HepG2 (cell line): ENCODE measurements around the gene ARHGEF38. TPM values are rescaled to one million over a fixed set of nuclear protein-coding genes. Genes with fewer than 3 reads are reported as not detected.
A peak's percentile ranks its signal among the peaks of the same experiment; 100 is the strongest.

Source experiments
- ATAC-seq: fragments of 200-7000 bp; cut with Tn5 transposase; 3 replicates; pipeline ENCODE4 v1.9.1; 2020; ENCODE audit warnings: mild to moderate bottlenecking, moderate library complexity
- BruUV-seq: library from RNA; stranded (reverse); fragments of 400-500 nt; replicated peaks from 2 replicates; lab custom pipeline; 2021; lab: Mats Ljungman, UMichigan
- CTCF ChIA-PET: fragments of 300-600 bp; formaldehyde crosslinking; extraction: SDS; loops from one replicate; lab custom pipeline; 2021; ENCODE audit warnings: low total read pairs, inconsistent platforms, low intra/inter-chr PET ratio; lab: Yijun Ruan, JAX
- POLR2A ChIA-PET: fragments of 350-600 bp; sonication (Branson Sonifier 250); formaldehyde crosslinking; loops from one replicate; lab custom pipeline; 2020; ENCODE audit warnings: antibody characterized with exemption, inconsistent platforms; lab: Yijun Ruan, JAX
- DNase-seq: peaks from one replicate; pipeline ENCODE4 v3.0.0-alpha.2; 2015; ENCODE audit warnings: low spot score
- FAIRE-seq: peaks from 3 replicates; lab custom pipeline; 2011; peaks lifted over from hg19 to GRCh38; lab: Jason Lieb, UNC
- H2AFZ ChIP-seq: one replicate; pipeline ENCODE4 v1.6.1; 2011; ENCODE audit warnings: low read length, inconsistent platforms
- H3K27ac ChIP-seq: fragments of 300-600 bp; 3 replicates; pipeline ENCODE4 v1.8.0; 2011; ENCODE audit warnings: mixed run types, mild to moderate bottlenecking, mixed read lengths, low read length, inconsistent platforms; ENCODE audit not compliant: insufficient read depth; ENCODE audit errors: extremely low read length
- H3K27me3 ChIP-seq, 2 experiments: fragments of 200-600 bp in 1 of 2; 2 replicates in 1 of 2; 3 replicates in 1 of 2; pipeline versions ENCODE4 v1.6.0 to v1.8.0; 2011; ENCODE audit warnings: low read length in 2 of 2, mild to moderate bottlenecking in 2 of 2, moderate library complexity in 2 of 2, inconsistent platforms in 1 of 2; ENCODE audit not compliant: insufficient read depth in 2 of 2, control insufficient read depth in 1 of 2
- H3K36me3 ChIP-seq, 2 experiments: fragments of 200-600 bp in 1 of 2; replicated peaks in 1 of 2; 2 replicates in 1 of 2; 3 replicates in 1 of 2; pipeline versions ENCODE4 v1.5.1 to v1.8.0; 2011; ENCODE audit warnings: low read length in 2 of 2, inconsistent platforms in 1 of 2; ENCODE audit not compliant: insufficient read depth in 2 of 2, control insufficient read depth in 1 of 2
- H3K4me1 ChIP-seq: 2 replicates; pipeline ENCODE4 v1.5.1; 2012; ENCODE audit warnings: low read length, inconsistent platforms; ENCODE audit not compliant: insufficient read depth
- H3K4me2 ChIP-seq: 2 replicates; pipeline ENCODE4 v1.6.0; 2011; ENCODE audit warnings: low read depth, low read length, inconsistent platforms
- H3K4me3 ChIP-seq, 3 experiments: fragments of 200-600 bp in 1 of 3; sonication (generic), shearing (Covaris generic) in 1 of 3; replicated peaks in 1 of 3; 2 replicates each; pipeline ENCODE4 v1.5.1; 2011 to 2016; ENCODE audit warnings: low read length in 3 of 3, inconsistent platforms in 2 of 3, low read depth in 2 of 3, mild to moderate bottlenecking in 2 of 3, control low read depth in 1 of 3, mixed read lengths in 1 of 3; ENCODE audit not compliant: insufficient read depth in 1 of 3
- H3K79me2 ChIP-seq: one replicate; pipeline ENCODE4 v1.6.1; 2011; ENCODE audit warnings: low read length, inconsistent platforms; ENCODE audit not compliant: insufficient read depth
- H3K9ac ChIP-seq: 2 replicates; pipeline ENCODE4 v1.6.0; 2011; ENCODE audit warnings: mild to moderate bottlenecking, low read depth, low read length, inconsistent platforms; ENCODE audit not compliant: insufficient read depth
- H3K9me3 ChIP-seq: 2 replicates; pipeline ENCODE4 v1.5.1; 2012; ENCODE audit warnings: mild to moderate bottlenecking, low read length
- H4K20me1 ChIP-seq: 2 replicates; pipeline ENCODE4 v1.6.0; 2011; ENCODE audit warnings: inconsistent platforms, mild to moderate bottlenecking, low read length, moderate library complexity; ENCODE audit not compliant: insufficient read depth
- LCORL ChIP-seq, 2 experiments: fragments of 450-650 bp in 1 of 2; sonication (generic) in 1 of 2; formaldehyde crosslinking in 1 of 2; IDR thresholded peaks; 2 replicates each; pipeline versions ENCODE4 v1.5.0 to v1.6.1; 2017 to 2020; ENCODE audit warnings: antibody characterized with exemption in 1 of 2, missing genetic modification reagents in 1 of 2
- PHF8 ChIP-seq: sonication (generic); formaldehyde crosslinking; IDR thresholded peaks from 2 replicates; pipeline ENCODE4 v1.5.0; 2020; ENCODE audit warnings: missing genetic modification reagents
- ZNF441 ChIP-seq: sonication (generic); formaldehyde crosslinking; IDR thresholded peaks from 2 replicates; pipeline ENCODE4 v1.7.0; 2021; ENCODE audit warnings: missing genetic modification reagents, borderline replicate concordance
- ZNF639 ChIP-seq: conservative IDR thresholded peaks from 2 replicates; pipeline ENCODE4 v1.6.1; 2018; ENCODE audit warnings: missing genetic modification reagents
- ZNF713 ChIP-seq: sonication (generic); formaldehyde crosslinking; IDR thresholded peaks from 2 replicates; pipeline ENCODE4 v1.4.0; 2020; ENCODE audit warnings: mild to moderate bottlenecking, missing genetic modification reagents
- WGBS: methylation state at CpG from one replicate; pipeline ENCODE4 v1.1.6; 2017; ENCODE audit warnings: low lambda C conversion rate; 5-methylcytosine and 5-hydroxymethylcytosine counted together
- in situ Hi-C: cut with HindIII; loops from 2 replicates; pipeline ENCODE4 v1.10.0; 2017; ENCODE audit warnings: low pct_unique_long_range_greater_than_20kb; ENCODE audit not compliant: extremely low pct_ligation_motif_present
- intact Hi-C: fragments of 100-400 bp; cut with micrococcal nuclease; formaldehyde crosslinking; loops from one replicate; pipeline ENCODE4 v1.10.0; 2022; ENCODE audit not compliant: unreplicated experiment
- polyA plus RNA-seq, 8 experiments: library from polyadenylated mRNA; depleted of rRNA in 3 of 8; stranded (reverse) in 7 of 8; unstranded in 1 of 8; fragments of >200 nt; fragmentation: Illumina TruSeq in 4 of 8; extraction: Trizol in 4 of 8; gene quantifications; 2 replicates each; pipeline versions ENCODE4 v1.2.1 to v1.2.3, GENCODE V29; 2011 to 2016; ENCODE audit warnings: low read depth in 4 of 8, missing spikeins in 1 of 8, mixed read lengths in 1 of 8; ENCODE audit not compliant: insufficient read depth in 1 of 8
- total RNA-seq, 5 experiments: library from RNA; depleted of rRNA; stranded (reverse); fragments of >200 nt; fragmentation: Illumina TruSeq; extraction: Trizol; gene quantifications; 2 replicates each; pipeline ENCODE4 v1.2.3, GENCODE V29; 2016; ENCODE audit warnings: low read depth in 1 of 5

Gene ARHGEF38
- total and polyA plus RNA-seq, 2 of the 13 experiments (the other 11 are each of a cell fraction or from before 2014, with no cell fraction given) = not detected

GRCh38 chr4:105634402-105635080 lies 82.1 kb downstream of the ARHGEF38 start (continued):
- TF ChIP-seq ZNF639 (no peak), PHF8 (CRISPR knock-in tag) (no peak), ZNF441 (no peak)

- Histone ChIP-seq H3K79me2 (no peaks in the 10 kb centered on the region), H3K27me3 (no peaks in the 10 kb centered on the region; a peak in 1 of 5 replicates), H3K4me1 (no peaks in the 10 kb centered on the region), H3K9ac (no peak overlapping the region), H3K9me3 (no peaks in the 10 kb centered on the region), H3K4me2 (no peak overlapping the region), H3K27ac (no peak overlapping the region), H3K4me3 (no peak overlapping the region), H2AFZ (no peak overlapping the region), H4K20me1 (no peaks in the 10 kb centered on the region), H3K36me3 (no peaks in the 10 kb centered on the region)
- in situ Hi-C loops (no loop called here), intact Hi-C loops (no loop called here)
- POLR2A ChIA-PET = no interaction called here
- ATAC-seq (no peak), FAIRE-seq (no peak), DNase-seq (peak; percentile 4)
- peak; percentile 66; the same call in 1 of the 2 replicates for TF ChIP-seq LCORL (IDR thresholded peaks at IDR 0.05)
- no peak for TF ChIP-seq LCORL (CRISPR knock-in tag; IDR thresholded peaks at IDR 0.05)
- no peak for TF ChIP-seq ZNF713 (CRISPR knock-in tag)
- CTCF ChIA-PET = no interaction called here
- 36% methylated on average over 4 of the region's 4 CpGs for WGBS
- BruUV-seq = no TSS peak
These were observed 85.2 kb downstream of the ARHGEF38 start for GRCh38 chr4:105637408-105638176.
